GF-D8 (cell line): ENCODE measurements around the gene PEX26.
"Not testable (repeated sequence)": the region's sequence is repeated elsewhere in the genome, so short reads cannot be mapped to it uniquely, and the experiment has no call there.

Experiments
- DNase-seq: peaks from one replicate; lab custom pipeline; 2025; lab: John Stamatoyannopoulos, UW

The PEX26 gene

DNA sequence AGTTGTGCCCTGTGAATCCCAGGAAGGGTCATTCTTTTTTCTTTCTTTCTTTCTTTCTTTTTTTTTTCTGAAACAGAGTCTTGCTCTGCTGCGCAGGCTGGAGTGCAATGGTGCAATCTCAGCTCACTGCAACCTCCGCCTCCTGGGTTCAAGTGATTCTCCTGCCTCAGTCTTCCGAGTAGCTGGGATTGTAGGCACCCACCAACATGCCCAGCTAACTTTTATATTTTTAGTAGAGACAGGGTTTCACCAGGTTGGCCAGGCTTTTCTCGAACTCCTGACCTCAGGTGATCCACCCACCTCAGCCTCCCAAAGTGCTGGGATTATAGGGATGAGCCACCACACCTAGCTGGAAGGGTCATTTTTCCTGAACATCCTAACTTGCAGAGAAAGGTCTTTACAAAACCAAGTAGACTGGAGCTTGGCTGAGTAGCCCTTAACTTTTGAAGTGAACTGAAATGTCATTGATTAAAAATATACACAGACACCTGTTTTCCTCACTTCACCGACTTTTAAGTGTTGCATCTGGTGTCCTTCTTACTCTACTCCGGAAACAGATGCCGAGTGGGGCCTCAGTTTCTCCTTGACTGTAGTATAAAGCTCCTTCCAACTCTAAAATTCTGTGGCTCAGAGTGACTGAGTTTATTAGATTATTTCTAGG is 6.4 kb upstream of the PEX26 start:
- not testable (repeated sequence) for DNase-seq

DNA sequence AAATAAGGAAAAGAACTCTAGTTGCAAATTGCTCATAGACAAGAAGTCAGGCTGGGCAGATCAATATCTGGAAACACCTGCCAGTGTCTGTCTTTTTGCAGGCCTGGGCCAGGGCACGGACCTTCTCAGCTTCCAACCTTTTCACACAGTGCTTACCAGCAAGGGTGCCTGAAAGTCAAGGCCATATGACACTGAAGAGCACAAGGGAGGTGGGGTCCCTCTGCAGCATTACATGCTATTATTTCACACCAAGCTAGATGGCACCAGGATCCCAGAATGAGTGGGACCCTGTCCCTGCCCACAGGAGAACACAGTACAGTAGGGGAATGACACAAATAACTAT is 5.9 kb upstream of the PEX26 start:
- DNase-seq, result no peak

DNA sequence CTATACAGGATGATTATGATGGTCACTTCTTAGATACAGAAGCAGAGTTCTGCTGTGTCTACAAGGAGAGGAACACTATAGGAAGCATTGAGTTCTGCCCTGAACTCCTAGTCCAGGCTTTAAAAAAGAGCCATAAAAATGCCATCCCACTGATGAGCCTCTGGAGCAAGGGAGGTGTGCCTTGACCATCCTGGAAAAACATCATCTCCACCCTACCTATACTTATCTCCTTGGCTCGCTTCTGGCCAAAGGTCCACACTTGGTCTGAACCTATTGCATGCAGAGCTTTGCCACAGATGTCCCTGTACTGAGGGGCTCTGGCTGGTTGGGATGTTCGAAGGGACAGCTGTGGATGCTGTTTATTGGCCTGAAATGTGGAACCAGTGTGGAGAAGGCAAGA is 4.3 kb upstream of the PEX26 start:
- no peak for DNase-seq

DNA sequence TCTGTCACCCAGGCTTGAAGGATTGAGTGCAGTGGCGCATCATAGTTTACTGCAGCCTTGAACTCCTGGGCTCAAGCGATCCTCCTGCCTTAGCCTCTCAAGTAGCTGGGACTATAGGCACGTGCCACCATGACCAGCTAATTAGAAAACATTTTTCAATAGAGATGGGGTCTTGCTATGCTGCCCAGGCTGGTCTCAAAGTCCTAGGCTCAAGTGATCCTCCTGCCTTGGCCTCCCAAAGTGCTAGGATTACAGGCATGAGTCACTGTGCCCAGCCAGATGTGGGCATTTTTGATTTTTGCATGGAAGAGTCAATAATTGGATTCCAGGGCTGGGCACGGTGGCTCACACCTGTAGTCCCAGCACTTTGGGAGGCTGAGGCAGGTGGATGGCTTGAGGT is 3.9 kb upstream of the PEX26 start:
- DNase-seq, result not testable (repeated sequence)

DNA sequence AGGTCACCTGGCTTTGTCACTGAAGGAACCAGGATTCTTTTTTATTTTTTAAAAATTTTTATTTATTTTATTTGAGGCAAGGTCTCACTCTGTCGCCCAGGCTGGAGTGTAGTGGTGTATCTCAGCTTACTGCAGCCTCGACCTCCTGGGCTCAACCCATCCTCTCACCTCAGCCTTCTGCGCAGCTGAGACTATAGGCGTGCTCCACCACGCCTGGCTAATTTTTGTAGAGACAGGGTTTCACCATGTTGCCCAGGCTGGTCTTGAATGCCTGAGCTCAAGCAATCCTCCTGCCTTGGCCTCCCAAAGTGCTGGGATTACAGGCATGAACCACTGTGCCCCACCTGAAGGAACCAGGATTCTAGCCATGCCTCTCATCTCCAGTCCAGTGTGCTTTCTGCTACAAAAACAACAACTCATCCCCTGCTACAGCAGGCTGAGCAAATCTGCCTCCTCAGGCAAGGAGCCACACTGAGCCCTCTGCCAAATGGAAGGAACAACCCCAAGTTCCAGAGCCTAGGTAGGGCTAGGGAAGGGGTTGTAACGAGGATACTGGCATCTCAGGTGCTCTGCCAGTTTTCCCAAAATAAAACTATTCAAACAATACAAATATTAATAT is 2.6 kb upstream of the PEX26 start:
- DNase-seq, result no peak

DNA sequence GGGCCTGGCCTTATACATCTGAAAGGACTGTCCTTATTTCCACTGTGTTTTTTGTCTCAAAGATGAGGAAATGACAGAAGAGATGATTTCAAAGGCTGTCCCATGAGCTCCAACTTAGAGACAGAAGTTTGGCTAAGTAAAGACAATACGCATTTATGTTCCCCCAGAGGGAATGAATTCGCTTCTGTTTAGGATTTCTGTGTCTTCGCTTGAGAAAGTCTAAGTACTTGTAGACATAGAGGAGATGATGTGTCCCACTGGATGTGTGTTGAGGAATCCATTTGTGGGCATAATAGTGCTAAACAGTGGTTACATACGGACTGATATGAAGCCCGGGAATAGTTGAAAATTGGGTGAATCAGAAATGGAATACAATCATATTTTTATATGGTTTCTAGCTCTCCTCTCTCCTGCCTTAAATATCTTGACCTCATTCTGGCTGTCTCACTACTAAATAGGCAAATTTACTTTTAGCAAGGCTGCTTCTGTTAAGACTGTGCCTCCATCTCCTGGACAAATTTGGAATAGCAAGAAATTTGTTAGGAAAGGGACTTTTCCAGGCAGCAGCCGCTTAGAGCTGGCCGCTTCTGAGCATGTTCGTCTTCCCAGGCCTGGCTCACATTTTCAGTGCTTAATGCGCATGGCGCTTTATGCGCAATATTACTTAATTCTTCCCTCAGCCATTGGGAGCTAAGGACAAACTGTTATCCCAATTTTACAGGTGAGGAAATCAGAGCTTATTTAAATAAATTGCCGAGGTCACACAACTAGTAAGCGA is 1.9 kb upstream of the PEX26 start:
- peak; percentile 58 for DNase-seq

DNA sequence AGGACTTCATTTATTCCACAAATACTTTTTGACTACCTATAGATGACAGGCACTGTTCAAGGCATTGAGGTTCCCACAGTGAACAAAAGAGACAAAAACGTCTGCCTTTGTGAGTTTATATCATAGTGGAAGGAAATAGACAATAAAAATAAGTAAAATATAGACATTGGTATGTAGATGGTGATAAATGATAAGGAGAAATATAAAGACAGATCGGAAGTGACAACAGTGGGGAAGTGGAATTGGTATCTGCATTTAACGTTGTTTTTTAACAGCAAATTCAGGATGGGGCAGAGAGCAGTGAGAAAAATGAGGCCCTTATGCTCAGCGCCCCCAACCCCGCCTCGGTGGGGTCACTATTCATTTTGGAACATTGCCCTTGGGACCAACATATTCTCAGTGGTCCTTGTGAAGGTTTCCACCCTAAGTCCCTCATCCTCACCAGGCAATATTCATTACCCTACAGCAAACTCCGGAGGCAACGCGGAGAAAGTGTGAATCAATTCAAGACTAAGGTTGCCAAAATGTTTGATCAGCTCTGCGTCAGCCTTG is 627 bp upstream of the PEX26 start:
- DNase-seq, result no peak

DNA sequence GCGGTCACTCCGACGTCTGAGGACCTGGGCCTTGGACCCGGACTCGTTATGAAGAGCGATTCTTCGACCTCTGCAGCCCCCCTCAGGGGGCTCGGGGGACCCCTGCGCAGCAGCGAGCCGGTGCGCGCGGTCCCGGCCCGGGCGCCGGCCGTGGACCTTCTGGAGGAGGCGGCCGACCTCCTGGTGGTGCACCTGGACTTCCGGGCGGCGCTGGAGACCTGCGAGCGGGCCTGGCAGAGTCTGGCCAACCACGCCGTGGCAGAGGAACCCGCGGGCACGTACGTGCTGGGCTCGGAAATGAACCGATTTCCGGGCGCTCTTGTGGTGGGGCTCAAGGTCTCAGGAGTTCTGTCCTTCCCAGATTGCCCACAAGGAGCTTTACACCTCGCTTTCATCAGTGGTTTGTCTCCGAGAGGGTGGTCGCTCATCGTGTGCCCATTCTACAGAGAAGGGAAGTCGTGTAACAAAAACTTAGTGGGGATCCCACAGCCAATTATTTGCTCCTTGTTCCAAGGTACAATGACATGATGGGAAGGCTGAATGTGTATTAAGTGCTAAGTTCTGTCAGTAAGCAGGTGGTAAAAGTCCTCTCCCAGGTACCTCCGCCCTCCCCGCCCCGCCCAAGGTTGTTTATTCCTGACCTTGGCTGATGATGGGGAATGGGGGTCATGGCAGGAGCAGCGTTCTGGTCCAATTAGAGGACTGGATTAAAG is 695 bp downstream of the PEX26 start:
- DNase-seq, result no peak

DNA sequence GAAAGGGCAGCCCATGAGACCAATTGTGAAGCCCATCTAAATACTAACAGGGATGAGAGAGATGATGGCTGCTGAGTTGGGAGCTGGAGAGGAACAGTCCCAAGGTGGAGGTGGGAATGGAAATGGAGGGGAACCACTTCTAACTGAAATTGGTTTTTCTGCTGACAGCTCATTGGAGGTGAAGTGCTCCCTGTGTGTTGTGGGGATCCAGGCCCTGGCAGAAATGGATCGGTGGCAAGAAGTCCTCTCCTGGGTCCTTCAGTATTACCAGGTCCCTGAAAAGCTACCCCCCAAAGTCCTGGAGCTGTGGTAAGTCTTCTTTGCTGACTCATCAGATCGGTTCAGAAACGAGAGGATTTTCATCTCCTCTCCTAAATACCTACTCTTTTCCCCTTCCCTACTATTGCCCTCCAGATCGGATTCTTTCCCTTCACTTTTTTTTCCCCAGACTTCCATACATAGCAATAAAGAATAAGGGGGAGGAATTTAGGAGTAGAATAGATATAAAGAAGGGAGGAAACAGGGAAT is 2.0 kb downstream of the PEX26 start:
- no peak for DNase-seq

DNA sequence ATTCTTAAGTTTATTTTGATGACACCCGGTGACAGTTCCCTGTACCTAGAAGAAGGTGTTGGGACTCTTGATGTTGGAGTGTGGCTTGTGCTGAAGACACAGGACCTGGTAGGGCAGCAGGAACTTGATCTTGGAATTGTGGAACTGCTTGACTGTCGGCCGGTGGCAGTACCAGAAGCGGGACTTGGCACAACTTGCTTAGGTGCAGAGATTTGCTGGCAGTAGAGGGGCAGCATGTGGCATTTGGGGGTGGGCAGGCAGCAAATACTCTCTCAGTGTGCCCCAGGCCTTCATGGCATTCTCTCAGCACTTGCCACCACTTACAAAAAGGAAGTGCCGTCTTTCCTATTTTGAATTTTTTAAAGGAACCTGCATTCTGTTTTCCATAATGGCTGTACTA is 3.6 kb downstream of the PEX26 start:
- DNase-seq, result no peak

DNA sequence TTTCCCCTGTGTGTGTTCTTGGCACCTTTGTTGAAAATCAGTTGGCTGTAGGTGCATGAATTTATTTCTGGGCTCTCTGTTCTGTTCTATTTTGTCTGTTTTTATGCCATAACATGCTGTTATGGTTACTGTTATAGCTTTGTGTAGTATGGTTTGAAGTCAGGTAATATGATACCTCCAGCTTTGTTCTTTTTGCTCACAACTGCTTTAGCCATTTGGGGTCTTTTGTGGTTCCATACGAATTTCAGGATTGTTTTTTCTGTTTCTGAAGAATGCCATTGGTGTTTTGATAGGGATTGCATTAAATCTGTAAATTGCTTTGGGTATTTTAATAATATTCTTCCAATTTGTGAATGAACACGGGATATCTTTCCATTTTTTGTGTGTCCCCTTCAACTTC is 4.7 kb downstream of the PEX26 start:
- DNase-seq, result no peak

DNA sequence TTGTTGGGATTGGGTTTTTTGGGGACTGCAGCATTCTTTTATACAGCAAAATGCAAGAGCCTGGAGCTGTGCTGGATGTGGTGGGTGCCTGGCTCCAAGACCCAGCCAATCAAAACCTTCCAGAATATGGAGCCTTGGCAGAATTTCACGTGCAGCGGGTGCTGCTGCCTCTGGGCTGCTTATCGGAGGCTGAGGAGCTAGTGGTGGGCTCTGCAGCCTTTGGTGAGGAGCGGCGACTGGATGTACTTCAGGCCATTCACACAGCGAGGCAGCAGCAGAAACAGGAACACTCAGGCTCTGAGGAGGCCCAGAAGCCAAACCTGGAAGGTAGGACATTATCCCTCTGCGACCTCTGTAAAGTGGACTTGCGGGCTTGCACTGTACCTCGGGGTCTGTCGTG is 5.6 kb downstream of the PEX26 start:
- DNase-seq, result no peak

DNA sequence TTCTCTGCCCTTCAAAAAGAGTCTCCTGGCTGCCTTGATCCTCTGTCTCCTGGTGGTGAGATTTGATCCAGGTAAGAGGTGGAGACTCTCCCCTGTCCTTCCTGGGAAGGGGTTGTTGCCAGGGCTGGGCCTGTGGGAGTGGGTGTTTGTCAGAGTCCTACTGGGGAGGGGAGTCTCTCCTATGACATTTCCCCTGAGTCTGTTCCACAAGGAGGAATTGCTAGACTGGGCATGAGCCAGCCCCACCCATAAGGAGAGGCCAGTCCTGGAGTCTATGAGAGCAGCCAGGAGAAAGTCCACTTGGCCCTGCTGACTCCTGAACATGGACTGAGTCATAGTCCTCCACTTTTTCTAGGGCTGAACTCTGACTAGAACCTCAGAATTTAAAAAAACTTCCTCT is 7.4 kb downstream of the PEX26 start:
- no peak for DNase-seq

DNA sequence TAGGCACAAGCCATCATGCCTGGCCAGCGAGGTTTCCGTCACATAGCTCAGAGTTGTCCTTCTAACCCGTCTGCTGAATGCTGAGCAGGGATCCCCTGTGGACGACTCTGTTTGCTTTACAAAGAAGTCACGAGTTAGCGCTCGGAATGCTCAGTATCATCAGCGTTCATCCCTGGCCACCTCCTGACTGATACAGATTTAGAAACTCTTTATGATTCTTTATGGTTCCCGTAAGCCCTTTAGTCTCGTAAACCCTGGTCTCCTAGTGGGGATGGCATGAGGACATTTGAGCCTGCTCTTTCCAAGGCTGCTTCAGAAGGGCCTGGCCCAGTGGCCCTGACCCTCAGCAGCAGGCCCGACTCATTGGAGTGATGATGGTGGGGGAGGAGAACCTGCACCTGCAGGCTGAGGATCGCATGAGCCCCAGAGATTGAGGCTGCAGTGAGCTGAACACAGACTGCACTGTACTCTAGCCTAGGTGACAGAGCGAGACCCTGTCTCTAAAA is 9.6 kb downstream of the PEX26 start:
- DNase-seq, result no peak

DNA sequence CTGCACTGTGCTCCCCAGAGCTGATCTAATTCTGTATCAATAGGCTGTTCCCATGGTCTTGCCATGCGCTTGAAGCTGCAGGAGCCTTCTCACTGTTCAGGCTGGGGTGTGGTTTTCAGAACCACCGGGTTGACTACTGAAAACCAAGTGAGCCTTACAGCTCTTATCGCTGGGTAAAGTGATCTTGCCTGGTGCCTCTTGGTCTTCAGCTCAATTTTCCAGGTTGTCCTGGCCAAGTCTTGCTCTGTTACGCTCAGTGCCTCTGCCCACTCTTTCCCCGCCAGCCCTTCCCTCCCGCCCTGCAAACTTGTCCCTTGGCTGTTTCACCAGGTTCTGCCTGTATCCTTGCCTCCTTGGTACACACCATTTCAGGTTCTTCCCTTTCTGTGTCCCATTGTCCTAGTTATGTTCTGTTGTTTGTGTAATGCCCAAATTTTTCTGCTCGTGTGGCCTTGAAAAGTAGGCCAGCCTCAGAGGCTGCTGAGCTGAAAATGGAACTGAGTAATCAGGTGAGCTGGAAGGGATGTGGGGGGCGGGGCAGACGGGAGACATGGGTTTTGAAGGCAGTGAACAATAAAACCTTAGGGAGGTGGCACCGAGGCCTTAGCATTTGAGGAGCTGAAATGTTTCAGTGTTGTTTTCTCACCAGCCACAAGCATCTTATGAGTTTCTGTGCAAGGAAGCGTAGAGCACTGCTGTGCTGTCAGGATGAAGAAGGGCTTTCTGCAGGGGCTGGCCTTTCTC is 11.2 kb downstream of the PEX26 start:
- DNase-seq, result no peak

DNA sequence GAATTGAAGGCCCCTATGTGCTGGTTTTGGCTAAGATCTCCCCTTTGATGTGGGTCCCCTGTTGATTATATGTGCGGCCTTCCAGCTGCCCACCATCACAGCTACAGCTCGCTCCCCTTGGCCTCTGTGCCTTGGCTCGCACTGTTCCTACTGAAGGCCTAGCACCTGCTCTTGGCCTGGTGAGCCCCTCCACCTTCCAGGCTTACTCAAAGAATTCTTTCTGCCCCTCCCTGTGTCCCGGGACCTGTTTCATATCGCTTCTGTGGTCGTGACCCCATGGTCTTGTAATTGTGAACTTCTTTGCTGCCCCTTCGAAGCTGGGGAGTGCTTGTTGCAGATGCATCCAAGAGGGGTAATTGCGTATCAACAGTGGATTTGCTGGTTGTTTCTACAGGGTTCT is 12.5 kb downstream of the PEX26 start:
- no peak for DNase-seq

DNA sequence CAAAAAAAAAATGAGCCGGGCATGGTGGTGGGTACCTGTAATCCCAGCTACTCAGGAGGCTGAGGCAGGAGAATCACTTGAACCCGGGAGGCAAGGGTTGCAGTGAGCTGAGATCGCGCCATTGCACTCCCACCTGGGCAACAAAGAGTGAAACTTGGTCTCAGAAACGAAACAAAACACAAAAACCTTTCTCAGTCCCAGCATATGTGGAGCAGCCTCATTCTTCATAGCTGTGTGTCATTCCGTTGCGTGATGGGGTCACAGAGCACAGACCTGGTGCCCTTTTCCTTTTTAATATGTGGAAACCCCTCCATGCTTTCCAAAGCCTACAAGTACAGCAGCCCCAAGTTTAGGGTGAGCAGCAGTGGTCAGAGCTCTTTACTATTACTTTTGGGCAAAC is 13.7 kb downstream of the PEX26 start:
- no peak for DNase-seq

DNA sequence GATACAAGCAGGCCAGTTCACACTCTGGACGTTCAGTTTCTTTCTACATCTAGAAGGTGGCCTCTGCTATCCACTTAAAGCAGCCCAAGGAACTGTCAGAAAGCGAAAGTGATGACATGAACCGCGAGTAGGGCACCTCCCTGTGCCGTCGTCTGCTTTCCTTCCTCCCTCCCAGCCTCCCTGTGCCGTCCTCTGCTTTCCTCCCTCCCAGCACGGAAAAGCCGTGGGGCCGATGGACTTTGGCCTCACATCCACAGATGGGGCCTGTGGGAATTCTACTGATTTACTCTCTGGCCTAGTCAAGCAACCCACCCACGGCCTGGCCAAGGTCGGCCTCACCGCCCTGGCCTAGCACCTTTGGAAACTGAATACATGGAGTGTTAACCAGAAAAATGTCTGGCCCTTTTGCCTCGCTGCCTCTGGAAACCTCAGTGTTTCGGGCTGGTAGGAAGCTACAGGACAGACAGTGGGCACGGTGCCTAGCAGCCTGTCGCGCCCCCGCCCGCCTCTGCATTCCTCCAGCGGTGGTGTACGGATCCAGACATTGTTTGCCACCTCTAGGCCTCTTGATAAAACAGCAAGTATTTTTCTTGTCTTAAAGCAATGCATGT is 14.2 kb downstream of the PEX26 start:
- peak; percentile 35 for DNase-seq

DNA sequence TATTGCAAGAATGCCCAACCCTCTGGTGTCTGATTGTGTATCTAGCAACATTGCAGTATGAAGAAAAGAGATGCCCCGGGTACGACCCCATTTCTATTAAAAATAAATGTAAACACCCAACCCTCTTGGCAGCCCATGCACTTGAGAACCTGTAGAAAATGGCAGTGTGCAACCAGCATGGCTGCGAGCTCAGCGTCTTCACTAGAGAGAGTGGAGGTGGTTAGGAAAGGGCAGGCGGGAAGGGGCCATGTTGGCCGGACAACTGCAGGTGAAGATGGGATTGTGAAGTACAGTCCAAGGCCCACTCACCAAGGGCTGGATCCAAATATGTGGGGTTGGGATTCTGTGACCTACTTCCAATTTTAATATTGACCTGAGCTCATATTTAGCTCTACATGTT is 15.9 kb downstream of the PEX26 start:
- no peak for DNase-seq

DNA sequence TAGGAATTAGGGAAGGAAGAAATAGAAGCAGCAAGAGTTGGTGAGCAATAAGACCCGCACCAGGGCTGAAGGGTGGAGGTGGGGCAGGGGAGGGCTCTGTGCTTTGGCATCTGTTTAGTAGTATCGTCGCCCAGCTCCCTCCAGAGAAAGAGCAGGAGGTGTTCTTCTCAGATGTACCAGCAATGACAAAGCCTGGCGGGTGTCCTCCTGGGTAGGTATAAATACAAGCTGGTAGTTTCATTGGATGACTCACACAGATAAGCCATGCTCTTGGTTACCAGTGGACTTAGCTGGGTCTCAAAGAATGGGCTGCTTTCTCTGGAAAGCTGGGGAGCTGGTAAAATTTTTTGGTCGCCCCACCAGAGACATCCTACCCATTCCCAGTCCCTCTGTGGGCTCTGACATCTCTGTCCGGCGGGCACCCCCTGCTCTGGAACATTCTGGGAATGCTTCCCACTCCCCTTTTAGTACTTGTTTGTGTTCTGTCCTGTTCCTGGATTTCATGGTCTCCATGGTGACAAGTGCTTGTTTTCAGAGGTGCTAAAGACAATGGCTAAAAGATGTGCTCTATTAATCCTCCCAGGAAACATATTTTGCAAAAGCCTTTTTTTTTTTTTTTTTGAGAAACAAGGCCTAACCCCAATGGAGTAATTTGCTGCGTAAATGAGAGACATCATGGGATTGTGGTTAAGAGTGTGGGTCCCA is 17.5 kb downstream of the PEX26 start:
- DNase-seq, result no peak
